HG03139 (cell line): ENCODE results near the gene MIPOL1.
"Not testable (repeated sequence)": the region's sequence is repeated elsewhere in the genome, so short reads cannot be mapped to it uniquely, and the experiment has no call there.

Source experiments
- ATAC-seq: cut with Tn5 transposase; IDR thresholded peaks from one replicate; pipeline ENCODE4 v1.9.1; 2021; ENCODE audit not compliant: unreplicated experiment

MIPOL1 gene

GRCh38 chr14:37443461-37443860 lies 245.7 kb downstream of the MIPOL1 start:
- ATAC-seq: no peak

- ATAC-seq: no peak
These were observed 250.2 kb downstream of the MIPOL1 start for GRCh38 chr14:37447883-37448391.

- ATAC-seq: no peak
These were observed 254.6 kb downstream of the MIPOL1 start for GRCh38 chr14:37452323-37452722.

- ATAC-seq: no peak
These were observed 256.2 kb downstream of the MIPOL1 start for GRCh38 chr14:37453985-37454384.

GRCh38 chr14:37457334-37457733 lies 259.6 kb downstream of the MIPOL1 start:
- ATAC-seq: no peak

GRCh38 chr14:37462426-37462825 lies 264.7 kb downstream of the MIPOL1 start:
- not testable (repeated sequence) for ATAC-seq

- ATAC-seq: no peak
These were observed 266.6 kb downstream of the MIPOL1 start for GRCh38 chr14:37464192-37464858.

- ATAC-seq: no peak
These were observed 268.4 kb downstream of the MIPOL1 start for GRCh38 chr14:37466003-37466622.

- no peak for ATAC-seq
These were observed 268.9 kb downstream of the MIPOL1 start for GRCh38 chr14:37466623-37467088.

- no peak for ATAC-seq
These were observed 271.9 kb downstream of the MIPOL1 start for GRCh38 chr14:37469650-37470049.

GRCh38 chr14:37470251-37470650 lies 272.5 kb downstream of the MIPOL1 start:
- ATAC-seq: no peak

GRCh38 chr14:37472906-37473305 lies 275.2 kb downstream of the MIPOL1 start:
- no peak for ATAC-seq

- ATAC-seq: no peak
These were observed 276.5 kb downstream of the MIPOL1 start for GRCh38 chr14:37474191-37474590.

- ATAC-seq: no peak
These were observed 282.9 kb downstream of the MIPOL1 start for GRCh38 chr14:37480446-37481290.

- ATAC-seq: no peak
These were observed 284.7 kb downstream of the MIPOL1 start for GRCh38 chr14:37482428-37482827.

GRCh38 chr14:37483672-37484071 lies 285.9 kb downstream of the MIPOL1 start:
- no peak for ATAC-seq

GRCh38 chr14:37490607-37491006 lies 292.9 kb downstream of the MIPOL1 start:
- no peak for ATAC-seq

GRCh38 chr14:37491076-37491475 lies 293.3 kb downstream of the MIPOL1 start:
- ATAC-seq: no peak

GRCh38 chr14:37493606-37494005 lies 295.9 kb downstream of the MIPOL1 start:
- ATAC-seq: no peak

GRCh38 chr14:37497422-37497821 lies 299.7 kb downstream of the MIPOL1 start:
- ATAC-seq: no peak

- no peak for ATAC-seq
These were observed 304.1 kb downstream of the MIPOL1 start for GRCh38 chr14:37501877-37502276.

GRCh38 chr14:37508503-37508902 lies 310.8 kb downstream of the MIPOL1 start:
- no peak for ATAC-seq
